ENCODE results near the gene GDI1. TPM values are rescaled to one million over a fixed set of nuclear protein-coding genes. Genes with fewer than 3 reads are reported as not detected.
"Not testable (repeated sequence)": the region's sequence is repeated elsewhere in the genome, so short reads cannot be mapped to it uniquely, and the experiment has no call there.

GDI1 gene
- total RNA-seq: 126 TPM

GRCh38 chrX:154436983-154437752, at the start of gene GDI1:
Gene GDI1, plus strand, starts transcription at chrX:154437154. Its CDS starts 101 bp downstream, at chrX:154437255.
- DNase-seq (ENCODE audit: low spot score): no peak

DNA sequence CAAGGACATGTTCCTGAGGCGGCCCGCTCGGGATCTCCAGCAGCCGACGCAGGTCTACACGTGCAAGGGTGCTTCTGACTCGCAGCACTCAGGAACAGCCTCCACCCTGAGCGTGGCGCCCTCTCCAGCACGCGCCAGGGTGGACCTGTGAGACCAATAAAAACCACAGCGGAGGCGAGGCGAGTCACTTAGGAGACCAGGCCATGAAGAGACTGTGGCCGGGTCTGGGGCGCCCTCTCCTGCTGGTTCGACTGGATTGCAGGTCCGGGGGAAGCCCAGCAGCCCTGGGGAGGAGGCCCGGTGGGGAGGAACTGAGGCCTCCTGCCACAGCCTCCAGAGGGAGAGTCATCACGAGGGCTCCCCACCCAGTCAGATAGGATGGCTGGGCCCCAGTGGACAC, 48.9 kb upstream of the GDI1 start:
- DNase-seq (ENCODE audit: low spot score): not testable (repeated sequence)

GRCh38 chrX:154388649-154389048, 48.3 kb upstream of the GDI1 start:
- DNase-seq (ENCODE audit: low spot score): not testable (repeated sequence)

DNA sequence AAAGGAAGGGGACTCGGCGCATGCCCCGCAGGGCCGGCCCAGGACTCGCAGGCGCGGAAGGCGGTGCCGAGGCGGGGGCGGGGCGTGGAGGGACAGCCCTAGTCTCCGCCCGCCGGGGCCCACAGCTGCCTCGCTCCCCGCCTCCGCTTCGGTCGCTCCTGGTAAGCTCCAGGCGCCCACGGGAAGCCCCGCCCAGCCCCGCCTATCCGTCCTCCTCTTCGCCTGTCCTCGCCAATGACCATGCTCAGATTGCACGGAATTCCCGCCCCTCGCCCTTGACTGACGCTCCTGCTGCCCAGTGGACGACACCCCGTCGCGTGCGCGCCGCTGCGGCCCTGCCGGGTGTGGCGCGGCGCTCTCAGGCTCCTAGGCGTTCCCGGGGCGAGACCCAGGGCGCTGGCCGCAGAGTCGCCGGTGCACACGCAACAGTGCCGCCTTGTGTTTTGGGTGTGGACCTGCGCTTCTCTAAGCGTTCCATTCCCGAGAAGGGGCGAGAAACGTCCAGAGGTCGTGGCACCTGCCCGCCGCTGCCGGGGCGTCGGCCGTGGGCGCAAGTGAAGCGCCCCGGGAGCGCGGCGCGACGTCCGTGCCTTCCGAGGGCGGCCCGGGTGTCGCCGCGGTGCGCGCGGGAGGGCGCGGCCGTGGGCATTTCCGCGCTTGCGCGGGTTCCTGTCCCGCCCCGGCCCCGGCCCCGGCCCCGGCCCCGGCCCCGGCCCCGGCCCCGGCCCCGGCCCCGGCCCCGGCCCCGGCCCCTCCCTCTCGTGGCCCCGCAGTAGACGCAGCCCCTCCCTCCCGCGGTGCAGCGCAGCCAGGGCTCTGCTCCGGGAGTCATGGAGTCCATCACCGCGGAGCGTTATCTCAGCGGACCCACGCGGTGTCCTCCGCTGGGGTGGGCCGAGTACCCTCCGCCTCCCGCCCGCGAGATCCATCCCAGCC, 46.9 kb upstream of the GDI1 start:
- not testable (repeated sequence) for DNase-seq (ENCODE audit: low spot score)

DNA sequence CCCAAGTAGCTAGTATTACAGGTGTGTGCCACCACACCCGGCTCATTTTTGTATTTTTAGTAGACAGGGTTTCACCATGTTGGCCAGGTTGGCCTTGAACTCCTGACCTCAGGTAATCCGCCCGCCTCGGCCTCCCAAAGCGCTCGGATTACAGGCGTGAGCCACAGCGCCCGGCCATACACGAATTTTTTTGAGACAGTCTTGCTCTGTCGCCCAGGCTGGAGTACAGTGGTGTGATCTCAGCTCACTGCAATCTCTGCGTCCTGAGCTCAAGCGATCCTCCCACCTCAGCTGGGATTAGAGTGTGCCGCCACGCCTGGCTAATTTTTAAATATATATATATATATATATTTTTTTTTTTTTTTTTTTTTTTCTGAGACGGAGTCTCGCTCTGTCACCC, 40.6 kb upstream of the GDI1 start:
- DNase-seq (ENCODE audit: low spot score): not testable (repeated sequence)

- peak; percentile 81 for DNase-seq (ENCODE audit: low spot score)
These were observed 39.7 kb upstream of the GDI1 start for GRCh38 chrX:154396973-154397887.

DNA sequence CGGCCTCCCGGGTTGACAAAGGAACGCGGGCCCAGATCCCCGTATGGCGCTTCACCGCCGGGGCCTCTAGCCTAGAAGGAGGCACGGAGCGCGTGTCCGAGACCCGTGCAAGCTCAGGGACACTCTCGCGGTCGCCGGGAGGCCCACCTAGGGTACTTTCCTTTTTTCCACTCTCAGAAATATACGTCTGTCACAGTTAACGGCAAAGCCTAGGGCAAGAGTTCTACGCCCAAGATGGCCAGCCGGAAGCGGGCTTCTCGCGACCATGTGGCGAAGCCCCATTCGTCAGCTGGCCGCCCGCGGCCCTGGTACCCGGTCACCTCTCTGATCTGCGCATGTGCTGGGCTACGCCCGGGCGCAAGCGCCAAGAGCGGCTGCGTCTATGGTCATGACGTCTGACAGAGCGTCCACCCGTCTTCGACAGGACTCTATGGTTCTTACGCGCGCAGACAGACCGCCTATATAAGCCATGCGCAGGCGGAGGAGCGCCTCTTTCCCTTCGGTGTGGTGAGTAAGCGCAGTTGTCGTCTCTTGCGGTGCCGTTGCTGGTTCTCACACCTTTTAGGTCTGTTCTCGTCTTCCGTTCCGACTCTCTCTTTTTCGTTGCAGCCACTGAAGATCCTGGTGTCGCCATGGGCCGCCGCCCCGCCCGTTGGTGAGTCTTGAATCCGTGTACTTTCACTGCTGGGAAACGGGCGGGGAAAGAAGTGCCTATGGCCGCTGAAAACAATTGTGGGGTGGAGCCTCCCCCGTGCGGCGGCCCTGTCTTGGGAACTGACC, 38.9 kb upstream of the GDI1 start, which contains the start of gene RPL10:
TSS of gene RPL10 (plus strand) at position 490 of the 780 bp plus-strand sequence. CDS start at position 633, 143 bp downstream.
- DNase-seq (ENCODE audit: low spot score): peak; percentile 95

DNA sequence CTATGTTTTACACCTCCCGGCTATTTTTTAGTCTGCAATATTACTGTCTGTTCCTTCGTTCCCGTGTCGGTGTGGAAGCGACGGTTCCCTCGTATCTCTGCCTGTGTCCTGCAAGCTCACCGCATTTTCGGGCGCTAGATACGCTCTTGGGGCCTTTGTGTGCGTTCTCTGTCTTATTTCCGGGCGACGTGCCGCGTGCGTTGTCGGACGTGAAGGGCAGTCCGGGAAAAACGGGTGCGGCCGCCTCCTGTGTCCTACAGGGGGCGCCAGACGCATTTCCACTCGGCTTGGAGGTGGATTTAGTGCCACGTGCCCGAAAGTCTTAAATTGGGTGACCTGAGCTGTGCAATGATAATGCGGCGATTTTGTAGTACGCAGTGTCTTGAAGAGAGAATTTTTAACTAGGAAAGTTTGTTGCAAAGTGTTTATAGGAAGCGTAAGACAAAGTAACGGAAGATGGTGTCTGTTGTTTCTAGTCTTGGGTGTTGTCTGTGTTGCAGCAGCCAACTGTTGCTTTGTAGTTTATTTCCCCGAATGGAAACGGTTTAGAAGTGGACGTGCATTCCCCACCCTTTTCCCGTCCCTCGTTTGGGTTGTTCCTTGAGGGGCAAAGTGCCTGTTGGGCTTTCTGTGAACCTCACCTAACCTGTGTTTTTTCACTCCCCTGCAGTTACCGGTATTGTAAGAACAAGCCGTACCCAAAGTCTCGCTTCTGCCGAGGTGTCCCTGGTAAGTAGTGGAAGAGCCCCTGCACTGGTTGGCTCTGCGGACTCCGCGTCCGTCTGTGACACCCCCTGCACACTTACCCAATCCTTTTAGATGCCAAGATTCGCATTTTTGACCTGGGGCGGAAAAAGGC, 38.1 kb upstream of the GDI1 start:
- peak; percentile 90 for DNase-seq (ENCODE audit: low spot score)

DNA sequence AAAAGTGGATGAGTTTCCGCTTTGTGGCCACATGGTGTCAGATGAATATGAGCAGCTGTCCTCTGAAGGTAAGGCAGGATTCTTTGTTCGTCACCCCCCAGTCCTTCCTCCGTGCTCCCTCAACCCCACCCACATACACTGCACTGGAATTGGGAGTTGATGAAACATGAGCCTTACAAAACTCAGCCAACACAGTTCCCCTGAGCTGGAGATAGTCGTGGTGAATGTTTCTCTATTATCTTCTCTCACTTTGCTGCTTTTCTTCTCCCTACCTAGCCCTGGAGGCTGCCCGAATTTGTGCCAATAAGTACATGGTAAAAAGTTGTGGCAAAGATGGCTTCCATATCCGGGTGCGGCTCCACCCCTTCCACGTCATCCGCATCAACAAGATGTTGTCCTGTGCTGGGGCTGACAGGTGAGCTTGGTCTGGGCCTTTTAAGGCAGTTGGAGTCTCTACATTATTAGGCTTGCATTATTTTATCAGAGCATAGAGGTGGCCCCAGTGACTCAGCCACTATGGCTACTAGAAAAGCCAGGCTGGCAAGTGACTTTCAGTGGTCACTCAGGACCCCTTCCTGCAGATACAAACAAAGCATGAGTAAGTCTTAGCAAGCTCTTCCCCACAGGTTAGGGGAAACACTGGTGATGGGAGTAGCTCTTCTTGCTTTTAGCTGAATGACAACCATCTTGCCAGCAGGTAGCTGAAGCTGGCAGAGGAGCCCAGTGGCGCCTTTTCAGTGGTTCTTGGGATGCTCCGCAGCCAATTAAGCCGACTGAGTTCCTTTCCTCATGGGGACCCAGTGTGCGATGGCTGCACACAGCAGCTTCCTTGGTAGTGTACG, 37.2 kb upstream of the GDI1 start:
- DNase-seq (ENCODE audit: low spot score): no peak

DNA sequence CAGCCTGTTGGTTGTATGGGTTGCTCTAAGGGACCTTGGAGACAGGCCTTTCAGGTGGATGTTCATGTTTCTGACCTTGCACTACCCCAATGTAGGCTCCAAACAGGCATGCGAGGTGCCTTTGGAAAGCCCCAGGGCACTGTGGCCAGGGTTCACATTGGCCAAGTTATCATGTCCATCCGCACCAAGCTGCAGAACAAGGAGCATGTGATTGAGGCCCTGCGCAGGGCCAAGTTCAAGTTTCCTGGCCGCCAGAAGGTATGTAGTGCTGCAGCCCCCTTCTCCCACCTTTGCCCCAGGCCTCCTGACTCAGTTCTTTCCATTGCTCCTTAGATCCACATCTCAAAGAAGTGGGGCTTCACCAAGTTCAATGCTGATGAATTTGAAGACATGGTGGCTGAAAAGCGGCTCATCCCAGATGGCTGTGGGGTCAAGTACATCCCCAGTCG, 36.6 kb upstream of the GDI1 start:
- DNase-seq (ENCODE audit: low spot score): not testable (repeated sequence)

- DNase-seq (ENCODE audit: low spot score): no peak
These were observed 35.7 kb upstream of the GDI1 start for GRCh38 chrX:154401045-154401799.

- peak; percentile 58 for DNase-seq (ENCODE audit: low spot score)
These were observed 34.9 kb upstream of the GDI1 start for GRCh38 chrX:154401918-154402621.

- no peak for DNase-seq (ENCODE audit: low spot score)
These were observed 34.3 kb upstream of the GDI1 start for GRCh38 chrX:154402622-154403127.

DNA sequence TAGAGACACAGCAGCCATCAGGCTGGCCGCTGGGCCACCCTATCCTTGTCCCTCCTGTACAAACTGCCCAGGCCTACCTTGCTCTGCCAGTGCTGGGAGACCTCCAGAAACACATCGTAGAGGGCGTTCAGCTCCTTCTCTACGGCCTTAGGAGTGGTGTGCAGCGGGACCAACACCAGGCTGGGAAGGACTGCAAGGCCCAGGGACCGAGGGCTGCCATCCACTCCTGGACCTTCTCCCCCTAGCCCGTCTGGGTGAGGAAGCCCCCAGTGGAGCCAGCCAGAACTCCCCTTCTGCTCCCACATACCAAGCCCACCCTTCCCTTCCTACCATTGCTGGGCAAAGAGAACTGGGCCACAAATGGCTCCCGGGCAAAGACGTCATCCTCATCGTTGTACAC, 33.8 kb upstream of the GDI1 start:
- no peak for DNase-seq (ENCODE audit: low spot score)

GRCh38 chrX:154403858-154404257, 33.1 kb upstream of the GDI1 start:
- no peak for DNase-seq (ENCODE audit: low spot score)

DNA sequence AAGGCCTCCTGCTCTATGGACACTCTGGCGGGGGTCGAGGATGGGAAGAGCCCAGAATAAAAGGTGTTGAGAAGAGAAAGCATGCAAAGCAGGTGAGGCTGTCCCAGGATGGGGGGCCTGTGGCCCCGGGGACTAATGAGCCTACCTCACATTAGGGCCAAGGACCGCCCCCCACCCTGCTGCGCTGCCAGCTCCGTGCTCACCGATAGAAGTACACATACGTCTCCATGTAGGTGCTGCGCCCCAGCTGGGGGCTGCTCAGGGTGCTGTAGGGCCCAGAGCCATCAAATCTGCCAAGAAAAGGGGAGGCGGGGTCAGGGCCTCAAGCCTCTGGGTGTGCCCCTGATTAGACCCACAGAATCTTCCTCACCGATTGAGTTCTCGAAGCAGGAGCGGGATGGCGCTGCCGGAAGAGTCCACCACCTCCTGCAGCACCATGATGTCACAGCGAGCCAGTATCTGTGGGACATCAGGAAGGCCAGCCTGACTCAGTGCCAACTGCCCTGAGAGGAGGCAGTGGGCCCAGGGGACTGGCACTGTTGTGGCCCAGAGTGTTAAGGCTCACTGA, 32.2 kb upstream of the GDI1 start:
- DNase-seq (ENCODE audit: low spot score): no peak

Measured in ureter (tissue), 1 donor.